GM18505 (cell line): ENCODE results near the gene BLACAT1.

Experiments used
- ATAC-seq: cut with Tn5 transposase; IDR thresholded peaks from one replicate; pipeline ENCODE4 v1.9.1; 2021; ENCODE audit not compliant: unreplicated experiment
- POLR2A ChIP-seq: IDR thresholded peaks from 4 replicates; pipeline ENCODE4 v1.6.1; 2011; ENCODE audit warnings: borderline replicate concordance; ENCODE audit not compliant: insufficient read depth, insufficient read length; ENCODE audit errors: extremely low read depth

BLACAT1 gene

GRCh38 chr1:205455581-205456382 is at the start of gene BLACAT1:
BLACAT1 (minus strand) TSS chr1:205456045.
- no peak for TF ChIP-seq POLR2A
- no peak for ATAC-seq

GRCh38 chr1:205505076-205505729 is 49.4 kb upstream of the BLACAT1 start:
- no peak for TF ChIP-seq POLR2A
- no peak for ATAC-seq

GRCh38 chr1:205504311-205505075 is 48.6 kb upstream of the BLACAT1 start, which contains the start of gene CDK18:
CDK18 (plus strand) TSS chr1:205504669; CDS start chr1:205523168, 18,499 bp downstream.
- TF ChIP-seq POLR2A = no peak
- no peak for ATAC-seq

- TF ChIP-seq POLR2A = no peak
- ATAC-seq = no peak
Measured at GRCh38 chr1:205502992-205503391, 47.1 kb upstream of the BLACAT1 start.

GRCh38 chr1:205502111-205502810 is 46.4 kb upstream of the BLACAT1 start:
- TF ChIP-seq POLR2A = no peak
- ATAC-seq = no peak

GRCh38 chr1:205500240-205501233 is 44.7 kb upstream of the BLACAT1 start:
- no peak for ATAC-seq
- no peak for TF ChIP-seq POLR2A

- TF ChIP-seq POLR2A = no peak
- no peak for ATAC-seq
Measured at GRCh38 chr1:205499789-205500188, 43.9 kb upstream of the BLACAT1 start.

- no peak for ATAC-seq
- TF ChIP-seq POLR2A = no peak
Measured at GRCh38 chr1:205497351-205497750, 41.5 kb upstream of the BLACAT1 start.

- TF ChIP-seq POLR2A = no peak
- no peak for ATAC-seq
Measured at GRCh38 chr1:205496661-205497060, 40.8 kb upstream of the BLACAT1 start.

GRCh38 chr1:205495237-205495823 is 39.5 kb upstream of the BLACAT1 start:
- no peak for TF ChIP-seq POLR2A
- ATAC-seq = no peak

GRCh38 chr1:205494115-205494514 is 38.3 kb upstream of the BLACAT1 start:
- ATAC-seq = no peak
- TF ChIP-seq POLR2A = no peak
